HL-60 (cell line): Measurements from ENCODE around the gene ITPKC.
"Not testable (repeated sequence)": the region's sequence is repeated elsewhere in the genome, so short reads cannot be mapped to it uniquely, and the experiment has no call there.

Experiments used
- DNase-seq, 2 experiments: peaks; one replicate each; pipeline ENCODE4 v3.0.0-alpha.2; 2010 to 2020; ENCODE audit warnings: low read depth in 1 of 2, low spot score in 1 of 2
- H3K27ac ChIP-seq: fragments of 250-450 bp; sonication (Bioruptor Pico); replicated peaks from 2 replicates; pipeline ENCODE4 v1.5.1; 2020; ENCODE audit warnings: mild to moderate bottlenecking, moderate library complexity
- H3K27me3 ChIP-seq: fragments of 250-450 bp; sonication (Bioruptor Pico); 2 replicates; pipeline ENCODE4 v1.5.1; 2021; ENCODE audit warnings: mild to moderate bottlenecking, moderate library complexity; ENCODE audit not compliant: insufficient read depth, poor library complexity, severe bottlenecking
- H3K4me3 ChIP-seq: replicated peaks from 2 replicates; pipeline ENCODE4 v1.5.1; 2011; ENCODE audit warnings: mild to moderate bottlenecking, control low read depth, low read length; ENCODE audit not compliant: insufficient read depth
- GABPA ChIP-seq: IDR thresholded peaks from 2 replicates; pipeline ENCODE4 v1.6.1; 2012; ENCODE audit warnings: low read depth
- POLR2AphosphoS5 ChIP-seq: IDR thresholded peaks from 2 replicates; pipeline ENCODE4 v1.6.1; 2012; ENCODE audit warnings: low read depth
- SPI1 ChIP-seq: IDR thresholded peaks from 2 replicates; pipeline ENCODE4 v1.6.1; 2012; ENCODE audit warnings: low read depth, mild to moderate bottlenecking, borderline replicate concordance
- TF ChIP-seq, protein P1 (sequence below): IDR thresholded peaks from one replicate; pipeline ENCODE4 v1.5.1; 2011; ENCODE audit warnings: low read length, control low read depth, inconsistent platforms; ENCODE audit not compliant: insufficient read depth
- TF ChIP-seq, protein P2 (sequence below): IDR thresholded peaks from 2 replicates; pipeline ENCODE4 v1.6.1; 2012; ENCODE audit warnings: low read depth; ENCODE audit not compliant: insufficient replicate concordance

The ITPKC gene

DNA sequence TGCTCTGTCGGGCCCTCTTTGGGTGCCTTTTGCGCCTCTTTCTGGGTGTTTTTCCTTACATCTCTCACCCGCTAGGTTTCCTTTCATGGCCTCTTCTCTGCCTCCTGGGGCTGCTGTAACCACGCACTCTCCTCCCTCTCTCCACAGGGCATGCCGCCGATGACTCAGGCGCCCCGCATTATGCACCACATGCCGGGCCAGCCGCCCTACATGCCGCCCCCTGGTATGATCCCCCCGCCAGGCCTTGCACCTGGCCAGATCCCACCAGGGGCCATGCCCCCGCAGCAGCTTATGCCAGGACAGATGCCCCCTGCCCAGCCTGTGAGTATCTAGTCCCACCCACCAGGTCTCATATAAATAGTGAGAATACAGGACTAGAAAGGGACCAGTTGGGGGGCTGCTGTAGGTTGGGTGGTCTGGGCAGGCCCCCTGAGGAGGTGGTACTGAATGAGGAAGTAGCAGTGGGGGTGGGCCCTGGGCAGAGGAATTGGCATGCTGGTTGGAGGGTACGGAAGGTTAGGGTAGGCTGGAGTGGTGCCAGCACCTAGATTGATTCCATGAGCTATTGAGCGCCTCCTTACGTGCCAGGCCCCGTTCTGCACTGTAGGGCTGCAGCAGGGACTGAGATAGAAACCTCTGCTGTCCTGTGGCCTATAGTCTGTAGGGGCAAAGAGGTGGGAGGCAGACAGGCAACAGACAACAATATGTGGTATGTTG is 46.0 kb downstream of the ITPKC start:
- TF ChIP-seq POLR2AphosphoS5 (peak; percentile 21; the same call in 1 of the 2 replicates), GABPA (no peak)
- no peak overlapping the region for H3K4me3 ChIP-seq
- no peak for DNase-seq
- H3K27me3 ChIP-seq, result no peaks in the 10 kb centered on the region
- H3K27ac ChIP-seq, result no peak overlapping the region

DNA sequence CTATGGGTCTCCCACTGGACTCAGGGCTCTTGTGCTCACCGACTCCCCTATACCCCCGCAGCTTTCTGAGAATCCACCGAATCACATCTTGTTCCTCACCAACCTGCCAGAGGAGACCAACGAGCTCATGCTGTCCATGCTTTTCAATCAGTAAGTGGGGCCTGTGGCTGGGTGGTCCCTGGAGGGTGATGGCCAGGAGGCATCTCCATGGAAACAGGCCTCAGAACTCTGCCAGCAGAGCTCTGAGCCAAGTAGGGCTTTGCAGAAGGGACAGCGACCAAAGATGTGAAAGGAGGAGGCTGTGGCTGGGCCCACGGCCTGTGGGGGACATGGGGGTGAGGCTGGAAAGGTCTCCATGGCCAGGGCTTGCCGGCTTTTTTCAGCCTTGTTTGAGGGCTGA is 46.6 kb downstream of the ITPKC start:
- no peaks in the 10 kb centered on the region for H3K27me3 ChIP-seq
- no peak overlapping the region for H3K4me3 ChIP-seq
- TF ChIP-seq SPI1, result no peak
- no peak for TF ChIP-seq POLR2AphosphoS5
- TF ChIP-seq, protein P1, sequence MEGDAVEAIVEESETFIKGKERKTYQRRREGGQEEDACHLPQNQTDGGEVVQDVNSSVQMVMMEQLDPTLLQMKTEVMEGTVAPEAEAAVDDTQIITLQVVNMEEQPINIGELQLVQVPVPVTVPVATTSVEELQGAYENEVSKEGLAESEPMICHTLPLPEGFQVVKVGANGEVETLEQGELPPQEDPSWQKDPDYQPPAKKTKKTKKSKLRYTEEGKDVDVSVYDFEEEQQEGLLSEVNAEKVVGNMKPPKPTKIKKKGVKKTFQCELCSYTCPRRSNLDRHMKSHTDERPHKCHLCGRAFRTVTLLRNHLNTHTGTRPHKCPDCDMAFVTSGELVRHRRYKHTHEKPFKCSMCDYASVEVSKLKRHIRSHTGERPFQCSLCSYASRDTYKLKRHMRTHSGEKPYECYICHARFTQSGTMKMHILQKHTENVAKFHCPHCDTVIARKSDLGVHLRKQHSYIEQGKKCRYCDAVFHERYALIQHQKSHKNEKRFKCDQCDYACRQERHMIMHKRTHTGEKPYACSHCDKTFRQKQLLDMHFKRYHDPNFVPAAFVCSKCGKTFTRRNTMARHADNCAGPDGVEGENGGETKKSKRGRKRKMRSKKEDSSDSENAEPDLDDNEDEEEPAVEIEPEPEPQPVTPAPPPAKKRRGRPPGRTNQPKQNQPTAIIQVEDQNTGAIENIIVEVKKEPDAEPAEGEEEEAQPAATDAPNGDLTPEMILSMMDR, result no peak
- no peak for TF ChIP-seq GABPA
- TF ChIP-seq, protein P2, sequence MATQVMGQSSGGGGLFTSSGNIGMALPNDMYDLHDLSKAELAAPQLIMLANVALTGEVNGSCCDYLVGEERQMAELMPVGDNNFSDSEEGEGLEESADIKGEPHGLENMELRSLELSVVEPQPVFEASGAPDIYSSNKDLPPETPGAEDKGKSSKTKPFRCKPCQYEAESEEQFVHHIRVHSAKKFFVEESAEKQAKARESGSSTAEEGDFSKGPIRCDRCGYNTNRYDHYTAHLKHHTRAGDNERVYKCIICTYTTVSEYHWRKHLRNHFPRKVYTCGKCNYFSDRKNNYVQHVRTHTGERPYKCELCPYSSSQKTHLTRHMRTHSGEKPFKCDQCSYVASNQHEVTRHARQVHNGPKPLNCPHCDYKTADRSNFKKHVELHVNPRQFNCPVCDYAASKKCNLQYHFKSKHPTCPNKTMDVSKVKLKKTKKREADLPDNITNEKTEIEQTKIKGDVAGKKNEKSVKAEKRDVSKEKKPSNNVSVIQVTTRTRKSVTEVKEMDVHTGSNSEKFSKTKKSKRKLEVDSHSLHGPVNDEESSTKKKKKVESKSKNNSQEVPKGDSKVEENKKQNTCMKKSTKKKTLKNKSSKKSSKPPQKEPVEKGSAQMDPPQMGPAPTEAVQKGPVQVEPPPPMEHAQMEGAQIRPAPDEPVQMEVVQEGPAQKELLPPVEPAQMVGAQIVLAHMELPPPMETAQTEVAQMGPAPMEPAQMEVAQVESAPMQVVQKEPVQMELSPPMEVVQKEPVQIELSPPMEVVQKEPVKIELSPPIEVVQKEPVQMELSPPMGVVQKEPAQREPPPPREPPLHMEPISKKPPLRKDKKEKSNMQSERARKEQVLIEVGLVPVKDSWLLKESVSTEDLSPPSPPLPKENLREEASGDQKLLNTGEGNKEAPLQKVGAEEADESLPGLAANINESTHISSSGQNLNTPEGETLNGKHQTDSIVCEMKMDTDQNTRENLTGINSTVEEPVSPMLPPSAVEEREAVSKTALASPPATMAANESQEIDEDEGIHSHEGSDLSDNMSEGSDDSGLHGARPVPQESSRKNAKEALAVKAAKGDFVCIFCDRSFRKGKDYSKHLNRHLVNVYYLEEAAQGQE, result no peak
- H3K27ac ChIP-seq, result no peak overlapping the region
- DNase-seq, result no peak

DNA sequence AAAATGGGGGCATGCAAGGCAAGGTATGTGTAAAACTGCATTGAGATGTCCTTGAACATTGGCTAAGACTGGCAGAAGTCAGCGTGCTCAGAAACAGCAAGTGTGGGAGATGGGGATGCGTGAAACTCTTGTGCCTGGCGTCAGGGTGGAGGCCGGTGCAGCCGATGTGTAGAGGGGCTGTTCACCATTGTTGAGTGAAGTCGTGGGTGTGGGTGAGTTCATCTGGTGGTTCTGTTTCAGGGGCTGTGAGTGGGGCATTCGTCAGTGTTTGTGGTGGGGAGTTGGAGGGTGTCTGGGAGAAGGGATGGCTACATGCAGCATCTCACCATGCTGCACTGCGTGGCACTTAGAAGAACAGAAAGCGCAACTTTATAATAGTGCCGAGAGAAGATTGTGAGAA is 47.1 kb downstream of the ITPKC start:
- no peak for TF ChIP-seq POLR2AphosphoS5
- TF ChIP-seq GABPA, result no peak
- TF ChIP-seq, protein P1, result no peak
- TF ChIP-seq SPI1, result no peak
- TF ChIP-seq, protein P2, result no peak
- no peak overlapping the region for H3K4me3 ChIP-seq
- H3K27me3 ChIP-seq, result no peaks in the 10 kb centered on the region
- DNase-seq, result no peak
- H3K27ac ChIP-seq, result no peak overlapping the region

DNA sequence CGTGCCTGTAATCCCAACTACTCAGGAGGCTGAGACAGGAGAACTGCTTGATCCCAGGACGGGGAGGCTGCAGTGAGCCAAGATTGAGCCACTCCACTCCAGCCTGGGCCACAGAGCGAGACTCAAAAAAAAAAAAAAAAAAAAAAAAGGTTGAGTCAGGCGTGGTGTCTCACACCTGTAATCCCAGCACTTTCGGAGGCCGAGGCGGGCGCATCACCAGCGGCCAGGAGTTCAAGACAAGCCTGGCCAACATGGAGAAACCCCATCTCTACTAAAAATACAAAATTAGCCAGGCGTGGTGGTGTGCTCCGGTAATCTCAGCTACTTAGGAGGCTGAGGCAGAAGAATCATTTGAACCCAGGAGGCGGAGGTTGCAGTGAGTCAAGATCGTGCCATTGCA is 49.5 kb downstream of the ITPKC start:
- not testable (repeated sequence) for DNase-seq, H3K27me3 ChIP-seq, H3K4me3 ChIP-seq, H3K27ac ChIP-seq

GRCh38 chr19:40768869-40769268 is 52.0 kb downstream of the ITPKC start:
- Histone ChIP-seq H3K27ac (no peak overlapping the region), H3K27me3 (no peaks in the 10 kb centered on the region), H3K4me3 (no peak overlapping the region)
- TF ChIP-seq, protein P1, result no peak
- TF ChIP-seq GABPA, result no peak
- TF ChIP-seq POLR2AphosphoS5, result no peak
- TF ChIP-seq, protein P2, result no peak
- no peak for TF ChIP-seq SPI1
- no peak for DNase-seq
